GM23338 (cell line): ENCODE data around the gene LNPEP. TPM values are rescaled to one million over a fixed set of nuclear protein-coding genes. Genes with fewer than 3 reads are reported as not detected.

Experiments used
- ATAC-seq: fragments of 200-7000 bp; cut with Tn5 transposase; 3 replicates; pipeline ENCODE4 v1.9.1; 2020
- DNase-seq: peaks from one replicate; pipeline ENCODE4 v3.0.0-alpha.2; 2015; ENCODE audit warnings: low spot score
- H2AFZ ChIP-seq: fragments of 200-600 bp; sonication (generic); 2 replicates; pipeline ENCODE4 v1.8.0; 2016; ENCODE audit warnings: antibody characterized with exemption, mild to moderate bottlenecking, moderate library complexity
- H3F3A ChIP-seq: fragments of 200-600 bp; sonication (generic); replicated peaks from 2 replicates; pipeline ENCODE4 v1.8.0; 2017; ENCODE audit warnings: antibody characterized with exemption, mixed run types, low read depth
- H3K27ac ChIP-seq: fragments of 200-600 bp; sonication (generic); 2 replicates; pipeline ENCODE4 v1.6.1; 2016; ENCODE audit warnings: low read depth
- H3K27me3 ChIP-seq: fragments of 200-600 bp; sonication (generic); 2 replicates; pipeline ENCODE4 v1.8.0; 2016; ENCODE audit warnings: mild to moderate bottlenecking, mixed run types, moderate library complexity; ENCODE audit not compliant: insufficient read depth
- H3K36me3 ChIP-seq: fragments of 200-600 bp; sonication (generic); 2 replicates; pipeline ENCODE4 v1.8.0; 2016; ENCODE audit warnings: mild to moderate bottlenecking; ENCODE audit not compliant: insufficient read depth
- H3K4me1 ChIP-seq: fragments of 200-600 bp; sonication (generic); 2 replicates; pipeline ENCODE4 v1.8.0; 2016; ENCODE audit warnings: mild to moderate bottlenecking, moderate library complexity; ENCODE audit not compliant: insufficient read depth
- H3K4me2 ChIP-seq: fragments of 200-600 bp; sonication (generic); 2 replicates; pipeline ENCODE4 v1.7.1; 2017; ENCODE audit warnings: mixed run types
- H3K4me3 ChIP-seq: fragments of 200-600 bp; sonication (generic); 2 replicates; pipeline ENCODE4 v1.6.1; 2016; ENCODE audit warnings: mixed run types
- H3K79me2 ChIP-seq: fragments of 200-600 bp; sonication (generic); replicated peaks from 2 replicates; pipeline ENCODE4 v1.8.0; 2017; ENCODE audit warnings: mild to moderate bottlenecking; ENCODE audit not compliant: insufficient read depth
- H3K9me2 ChIP-seq: fragments of 200-600 bp; sonication (generic); 2 replicates; pipeline ENCODE4 v1.8.0; 2017; ENCODE audit not compliant: insufficient read depth
- H4K20me1 ChIP-seq: fragments of 200-600 bp; sonication (generic); replicated peaks from 2 replicates; pipeline ENCODE4 v1.8.0; 2017; ENCODE audit warnings: mild to moderate bottlenecking; ENCODE audit not compliant: insufficient read depth
- H3K27ac Mint-ChIP-seq: 2 replicates; pipeline ENCODE4 v1.8.0; 2020; ENCODE audit warnings: inconsistent platforms, mild to moderate bottlenecking, moderate library complexity, mixed read lengths
- H3K27me3 Mint-ChIP-seq: 3 replicates; pipeline ENCODE4 v1.8.0; 2022; ENCODE audit warnings: low read depth, mild to moderate bottlenecking, moderate library complexity, mixed read lengths, inconsistent platforms; ENCODE audit not compliant: insufficient read depth, poor library complexity
- H3K36me3 Mint-ChIP-seq: 3 replicates; pipeline ENCODE4 v1.8.0; 2021; ENCODE audit warnings: low read depth, mild to moderate bottlenecking, inconsistent platforms, moderate library complexity, mixed read lengths
- H3K4me1 Mint-ChIP-seq: 3 replicates; pipeline ENCODE4 v1.8.0; 2020; ENCODE audit warnings: mild to moderate bottlenecking, inconsistent platforms, mixed read lengths
- H3K4me3 Mint-ChIP-seq: 3 replicates; pipeline ENCODE4 v1.8.0; 2021; ENCODE audit warnings: moderate library complexity, mild to moderate bottlenecking, inconsistent platforms, mixed read lengths
- H3K9me3 Mint-ChIP-seq: 3 replicates; pipeline ENCODE4 v1.8.0; 2020; ENCODE audit warnings: moderate library complexity, mild to moderate bottlenecking, inconsistent platforms, mixed read lengths
- CREB1 ChIP-seq: fragments of 250-450 bp; sonication (Bioruptor Pico); IDR thresholded peaks from 2 replicates; pipeline ENCODE4 v1.5.0; 2020; ENCODE audit warnings: low read depth, mild to moderate bottlenecking, moderate library complexity
- EZH2 ChIP-seq: fragments of 200-600 bp; sonication (generic); IDR thresholded peaks from one replicate; pipeline ENCODE4 v1.8.0; 2017; ENCODE audit warnings: antibody characterized with exemption, mild to moderate bottlenecking, low read depth; ENCODE audit not compliant: unreplicated experiment
- EZH2phosphoT487 ChIP-seq: fragments of 200-600 bp; sonication (generic); IDR thresholded peaks from one replicate; pipeline ENCODE4 v1.8.1; 2018; ENCODE audit warnings: antibody characterized with exemption; ENCODE audit not compliant: unreplicated experiment
- NANOG ChIP-seq: IDR thresholded peaks from 2 replicates; pipeline ENCODE4 v1.6.1; 2016; ENCODE audit warnings: antibody characterized with exemption, borderline replicate concordance
- STAT1 ChIP-seq: IDR thresholded peaks from one replicate; pipeline ENCODE4 v1.6.1; 2016; ENCODE audit warnings: antibody characterized with exemption; ENCODE audit not compliant: unreplicated experiment
- ZNF462 ChIP-seq: fragments of 250-450 bp; sonication (Bioruptor Pico); IDR thresholded peaks from 2 replicates; pipeline ENCODE4 v1.5.0; 2020; ENCODE audit warnings: mild to moderate bottlenecking, moderate library complexity
- polyA plus RNA-seq: library from polyadenylated mRNA; unstranded; fragments of >200 nt; fragmentation: Nextera tagmentation; extraction: Ambion mirVana; gene quantifications from 2 replicates; pipeline ENCODE4 v1.2.1, GENCODE V29; 2016
- total RNA-seq: library from RNA; depleted of rRNA; stranded (reverse); fragments of >200 nt; shearing (Covaris generic); gene quantifications from 2 replicates; pipeline ENCODE4 v1.2.3, GENCODE V29; 2014

The LNPEP gene
- total and polyA plus RNA-seq, 2 experiments from 2014 or later: 1.2 to 8.3 TPM

- TF ChIP-seq ZNF462: no peak
- TF ChIP-seq NANOG: no peak
These were observed 43.1 kb downstream of the LNPEP start (continued) for GRCh38 chr5:96978812-96979449.

- no peak overlapping the region for H2AFZ ChIP-seq
- H3K9me2 ChIP-seq: no peaks in the 10 kb centered on the region
- H3K79me2 ChIP-seq: no peaks in the 10 kb centered on the region
- Mint-ChIP-seq H3K4me1 (no peaks in the 10 kb centered on the region), H3K36me3 (no peaks in the 10 kb centered on the region), H3K27me3 (no peaks in the 10 kb centered on the region), H3K4me3 (no peak overlapping the region), H3K9me3 (no peaks in the 10 kb centered on the region), H3K27ac (no peak overlapping the region)
- no peak overlapping the region for H3K4me3 ChIP-seq
- ATAC-seq: no peak
- no peaks in the 10 kb centered on the region for H3K36me3 ChIP-seq
- H4K20me1 ChIP-seq: no peaks in the 10 kb centered on the region
- no peaks in the 10 kb centered on the region for H3F3A ChIP-seq
- H3K4me1 ChIP-seq: no peaks in the 10 kb centered on the region
- no peaks in the 10 kb centered on the region for H3K27me3 ChIP-seq
- no peak overlapping the region for H3K27ac ChIP-seq
- no peak overlapping the region for H3K4me2 ChIP-seq
- DNase-seq: no peak
- TF ChIP-seq CREB1 (no peak), EZH2phosphoT487 (no peak), EZH2 (no peak), STAT1 (no peak), ZNF462 (no peak)
These were observed 48.8 kb downstream of the LNPEP start for GRCh38 chr5:96984506-96985192.
